SK-N-SH (cell line): ENCODE data around the gene FABP7. TPM values are rescaled to one million over a fixed set of nuclear protein-coding genes. Genes with fewer than 3 reads are reported as not detected.
A peak's percentile ranks its signal among the peaks of the same experiment; 100 is the strongest.

ENCODE experiments used
- CTCF ChIA-PET: fragments of 300-600, 350-600 bp; formaldehyde crosslinking; extraction: SDS; loops from one replicate; lab custom pipeline; 2021; lab: Yijun Ruan, JAX
- POLR2A ChIA-PET: fragments of 350-600 bp; sonication (Branson Sonifier 250); formaldehyde crosslinking; extraction: SDS; loops from one replicate; lab custom pipeline; 2020; ENCODE audit warnings: antibody characterized with exemption, inconsistent platforms; lab: Yijun Ruan, JAX
- DNase-seq: peaks from one replicate; pipeline ENCODE4 v3.0.0; 2012
- H2AFZ ChIP-seq: fragments of 200-600 bp; sonication (generic); 2 replicates; pipeline ENCODE4 v1.8.1; 2016; ENCODE audit warnings: antibody characterized with exemption, mild to moderate bottlenecking, low read depth
- H3F3A ChIP-seq: fragments of 200-600 bp; sonication (generic); replicated peaks from 2 replicates; pipeline ENCODE3; 2016; ENCODE audit warnings: antibody characterized with exemption, mild to moderate bottlenecking; ENCODE audit not compliant: insufficient read depth
- H3K27ac ChIP-seq, 2 experiments: fragments of 200-500 bp in 1 of 2; fragments of 200-600 bp in 1 of 2; sonication (Bioruptor generic) in 1 of 2; sonication (generic), shearing (Covaris generic) in 1 of 2; 2 replicates each; pipeline versions ENCODE4 v1.5.1 to v1.6.1; 2014 to 2016; ENCODE audit warnings: low read depth in 2 of 2, inconsistent platforms in 1 of 2, low read length in 1 of 2, mild to moderate bottlenecking in 1 of 2, mixed read lengths in 1 of 2
- H3K27me3 ChIP-seq: fragments of 200-600 bp; sonication (generic), shearing (Covaris generic); 2 replicates; pipeline ENCODE4 v1.6.1; 2016; ENCODE audit warnings: mixed run types; ENCODE audit not compliant: insufficient read depth
- H3K36me3 ChIP-seq, 2 experiments: fragments of 200-500 bp in 1 of 2; fragments of 200-600 bp in 1 of 2; sonication (Bioruptor generic) in 1 of 2; sonication (generic) in 1 of 2; replicated peaks in 1 of 2; 2 replicates each; pipeline versions ENCODE3 to v1.5.1; 2014 to 2016; ENCODE audit warnings: low read length in 1 of 2, mild to moderate bottlenecking in 1 of 2; ENCODE audit not compliant: insufficient read depth in 2 of 2, control insufficient read depth in 1 of 2
- H3K4me1 ChIP-seq, 2 experiments: fragments of 200-500 bp in 1 of 2; fragments of 200-600 bp in 1 of 2; sonication (Bioruptor generic) in 1 of 2; sonication (generic), shearing (Covaris generic) in 1 of 2; 2 replicates each; pipeline versions ENCODE4 v1.5.1 to v1.6.1; 2014 to 2016; ENCODE audit warnings: low read depth in 1 of 2, low read length in 1 of 2, mixed run types in 1 of 2; ENCODE audit not compliant: insufficient read depth in 2 of 2, control insufficient read depth in 1 of 2
- H3K4me2 ChIP-seq: fragments of 200-600 bp; sonication (generic), shearing (Covaris generic); 2 replicates; pipeline ENCODE4 v1.6.1; 2017; ENCODE audit warnings: mixed run types
- H3K4me3 ChIP-seq, 2 experiments: fragments of 200-500 bp in 1 of 2; fragments of 200-600 bp in 1 of 2; sonication (Bioruptor generic) in 1 of 2; sonication (generic), shearing (Covaris generic) in 1 of 2; 2 replicates each; pipeline versions ENCODE4 v1.5.1 to v1.8.1; 2014 to 2016; ENCODE audit warnings: low read depth in 2 of 2, inconsistent platforms in 1 of 2, low read length in 1 of 2, mild to moderate bottlenecking in 1 of 2, mixed read lengths in 1 of 2, moderate library complexity in 1 of 2
- H3K79me2 ChIP-seq: fragments of 200-600 bp; sonication (generic); 2 replicates; pipeline ENCODE4 v1.8.1; 2017; ENCODE audit warnings: mild to moderate bottlenecking; ENCODE audit not compliant: insufficient read depth
- H3K9ac ChIP-seq: fragments of 200-600 bp; sonication (generic); 2 replicates; pipeline ENCODE4 v1.6.1; 2017; ENCODE audit warnings: mixed run types
- H3K9me2 ChIP-seq: fragments of 200-600 bp; sonication (generic); 2 replicates; pipeline ENCODE4 v1.6.1; 2017; ENCODE audit warnings: mixed run types
- H3K9me3 ChIP-seq: fragments of 200-600 bp; sonication (generic); 2 replicates; pipeline ENCODE4 v1.6.1; 2017; ENCODE audit warnings: mixed run types, mild to moderate bottlenecking, moderate library complexity
- H4K20me1 ChIP-seq: fragments of 200-600 bp; sonication (generic); 2 replicates; pipeline ENCODE4 v1.6.1; 2017; ENCODE audit warnings: mild to moderate bottlenecking, mixed run types; ENCODE audit not compliant: insufficient read depth
- IRF3 ChIP-seq: fragments of 150-350 bp; IDR thresholded peaks from 2 replicates; pipeline ENCODE4 v1.6.1; 2016; ENCODE audit warnings: mild to moderate bottlenecking, low read depth, low read length
- NFIC ChIP-seq: IDR thresholded peaks from 2 replicates; pipeline ENCODE4 v1.4.0; 2012; ENCODE audit warnings: borderline replicate concordance
- RAD21 ChIP-seq: IDR thresholded peaks from 2 replicates; pipeline ENCODE4 v1.6.1; 2012; ENCODE audit warnings: mild to moderate bottlenecking, low read length
- REST ChIP-seq: IDR thresholded peaks from 2 replicates; pipeline ENCODE4 v1.6.1; 2012; ENCODE audit warnings: mild to moderate bottlenecking, low read depth, low read length, moderate library complexity
- SMC3 ChIP-seq: IDR thresholded peaks from 2 replicates; pipeline ENCODE4 v1.6.1; 2012; ENCODE audit warnings: low read depth, low read length, improper control_type of control experiment
- TCF12 ChIP-seq: IDR thresholded peaks from 2 replicates; pipeline ENCODE4 v1.4.0; 2012
- WGBS: methylation state at CpG from one replicate; pipeline ENCODE4 v1.1.6; 2017; ENCODE audit warnings: low lambda C conversion rate; 5-methylcytosine and 5-hydroxymethylcytosine counted together
- polyA plus RNA-seq, 3 experiments: library from polyadenylated mRNA; depleted of rRNA; stranded (reverse); fragments of >200 nt; gene quantifications; 2 replicates each; pipeline ENCODE4 v1.2.3, GENCODE V29; 2012
- TF ChIP-seq, protein P1 (sequence below): IDR thresholded peaks from 2 replicates; pipeline ENCODE4; 2012
- TF ChIP-seq, protein P2 (sequence below): IDR thresholded peaks from 2 replicates; pipeline ENCODE4 v1.4.0; 2012; ENCODE audit warnings: low read depth

Gene FABP7
- polyA plus RNA-seq, 1 of the 3 experiments (the other 2 are of a cell fraction): not detected

GRCh38 chr6:122753688-122754056 lies 25.8 kb upstream of the FABP7 start:
- DNase-seq: no peak
- Histone ChIP-seq H4K20me1 (no peaks in the 10 kb centered on the region), H3K79me2 (no peaks in the 10 kb centered on the region), H3K9me3 (no peaks in the 10 kb centered on the region; the same call in 1 of the 2 replicates), H3K4me2 (peak overlapping the region; percentile 65), H3F3A (no peaks in the 10 kb centered on the region), H2AFZ (peak overlapping the region; percentile 79; the same call in 1 of the 2 replicates), H3K9ac (no peak overlapping the region), H3K9me2 (no peaks in the 10 kb centered on the region), H3K27me3 (no peaks in the 10 kb centered on the region), H3K27ac (no peak overlapping the region), H3K4me1 (no peaks in the 10 kb centered on the region), H3K4me3 (peak overlapping the region; percentile 30 to 52; a peak in 2 of 4 replicates), H3K36me3 (no peaks in the 10 kb centered on the region)
- CTCF ChIA-PET: interaction anchor here (1.8 kb wide), 1 partner anchor 35 kb away, joined by 4 read pairs; the partner anchor contains the start of gene SMPDL3A
- TF ChIP-seq, protein P1, sequence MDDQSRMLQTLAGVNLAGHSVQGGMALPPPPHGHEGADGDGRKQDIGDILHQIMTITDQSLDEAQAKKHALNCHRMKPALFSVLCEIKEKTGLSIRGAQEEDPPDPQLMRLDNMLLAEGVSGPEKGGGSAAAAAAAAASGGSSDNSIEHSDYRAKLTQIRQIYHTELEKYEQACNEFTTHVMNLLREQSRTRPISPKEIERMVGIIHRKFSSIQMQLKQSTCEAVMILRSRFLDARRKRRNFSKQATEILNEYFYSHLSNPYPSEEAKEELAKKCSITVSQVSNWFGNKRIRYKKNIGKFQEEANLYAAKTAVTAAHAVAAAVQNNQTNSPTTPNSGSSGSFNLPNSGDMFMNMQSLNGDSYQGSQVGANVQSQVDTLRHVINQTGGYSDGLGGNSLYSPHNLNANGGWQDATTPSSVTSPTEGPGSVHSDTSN: 0 out of 2 replicates have a peak, but pooled peaks have one; percentile 9
- TF ChIP-seq IRF3 (no peak), SMC3 (no peak), RAD21 (no peak)
- TF ChIP-seq, protein P2, sequence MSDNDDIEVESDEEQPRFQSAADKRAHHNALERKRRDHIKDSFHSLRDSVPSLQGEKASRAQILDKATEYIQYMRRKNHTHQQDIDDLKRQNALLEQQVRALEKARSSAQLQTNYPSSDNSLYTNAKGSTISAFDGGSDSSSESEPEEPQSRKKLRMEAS: no peak
- POLR2A ChIA-PET: no interaction called here
- 7% methylated on average over 5 of the region's 5 CpGs for WGBS

GRCh38 chr6:122754191-122754731 lies 25.3 kb upstream of the FABP7 start:
- CTCF ChIA-PET: interaction anchor here (1.8 kb wide), 1 partner anchor 35 kb away, joined by 4 read pairs; the partner anchor contains the start of gene SMPDL3A

More at GRCh38 chr6:122754191-122754731, 25.3 kb upstream of the FABP7 start:
- Histone ChIP-seq H3F3A (no peaks in the 10 kb centered on the region), H3K4me1 (no peaks in the 10 kb centered on the region), H3K9ac (no peak overlapping the region), H3K4me2 (no peak overlapping the region), H3K27me3 (no peaks in the 10 kb centered on the region), H3K4me3 (0 out of 4 replicates have a peak overlapping the region, but pooled peaks of 1 of the 2 experiments have one; percentile 52), H2AFZ (no peak overlapping the region), H3K27ac (no peak overlapping the region), H3K36me3 (no peaks in the 10 kb centered on the region), H3K9me2 (no peaks in the 10 kb centered on the region), H3K9me3 (no peaks in the 10 kb centered on the region; the same call in 1 of the 2 replicates), H4K20me1 (no peaks in the 10 kb centered on the region), H3K79me2 (no peaks in the 10 kb centered on the region)
- POLR2A ChIA-PET: no interaction called here
- DNase-seq: no peak
- no peak for TF ChIP-seq RAD21
- TF ChIP-seq NFIC: no peak
- TF ChIP-seq, protein P2: no peak
- TF ChIP-seq TCF12: no peak
- TF ChIP-seq SMC3: no peak
- no peak for TF ChIP-seq REST
- 5% methylated on average over 5 of the region's 5 CpGs for WGBS
